GM18511 (cell line): ENCODE measurements around the gene C17orf113.
"Not testable (repeated sequence)": the region's sequence is repeated elsewhere in the genome, so short reads cannot be mapped to it uniquely, and the experiment has no call there.

Experiments used
- ATAC-seq: cut with Tn5 transposase; IDR thresholded peaks from one replicate; pipeline ENCODE4 v1.9.1; 2021; ENCODE audit warnings: mild to moderate bottlenecking, moderate library complexity; ENCODE audit not compliant: unreplicated experiment

Gene C17orf113

DNA sequence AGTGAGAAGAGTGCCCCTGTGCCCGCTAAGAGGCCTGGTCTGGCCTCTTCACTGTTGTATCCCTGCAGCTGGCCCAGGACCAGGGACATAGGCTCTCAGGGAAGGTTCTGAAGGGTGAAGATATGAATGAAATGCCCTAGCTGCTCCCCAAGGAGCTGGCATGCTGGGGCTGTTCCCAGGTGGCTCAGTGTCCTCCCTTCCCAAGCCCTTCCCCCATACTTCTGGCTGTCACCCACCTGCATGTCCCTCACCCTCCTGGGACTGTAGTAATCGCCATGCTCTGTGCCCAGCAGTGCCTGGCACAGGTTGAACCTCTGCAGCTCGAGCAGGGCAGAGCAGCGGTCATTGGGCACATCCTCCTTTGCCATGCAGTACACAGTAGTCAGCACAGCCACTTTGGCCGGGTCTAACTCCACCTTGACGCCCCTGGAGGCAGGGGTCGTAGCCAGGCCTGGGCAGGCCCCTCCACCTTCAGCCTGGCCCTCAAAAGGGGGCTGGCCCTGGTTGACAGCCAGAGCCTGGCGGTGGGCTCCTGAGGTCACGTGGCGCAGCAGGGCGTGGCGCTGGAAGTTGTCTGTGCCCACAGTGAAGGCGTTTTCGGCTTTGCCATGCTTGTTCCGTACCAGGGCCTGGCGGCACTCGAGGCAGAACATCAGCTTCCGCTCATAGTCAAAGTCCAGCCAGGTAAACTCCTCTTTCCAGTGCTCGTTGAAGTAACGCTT, 7.6 kb downstream of the C17orf113 start:
- no peak for ATAC-seq

DNA sequence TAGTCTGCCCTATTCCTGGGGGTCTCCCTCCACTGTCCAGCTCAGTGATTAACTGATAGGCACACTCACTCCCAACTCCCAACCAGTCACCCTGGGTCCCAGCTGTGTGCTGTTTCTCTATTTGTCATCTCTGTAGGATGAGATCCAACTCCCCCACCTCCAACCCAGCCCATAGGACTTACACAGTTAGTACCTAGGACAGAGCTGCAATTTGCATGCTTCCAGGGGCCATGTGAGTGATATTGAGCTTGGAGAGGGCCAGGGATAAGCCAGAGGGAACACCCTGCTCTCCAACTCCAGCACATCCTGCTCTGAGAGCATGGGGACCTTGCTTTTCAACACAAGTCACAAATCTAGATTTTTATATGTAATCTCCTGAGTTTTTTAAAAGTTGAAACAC, 8.8 kb downstream of the C17orf113 start:
- ATAC-seq: no peak

GRCh38 chr17:42040818-42041217, 9.6 kb downstream of the C17orf113 start:
- ATAC-seq: no peak

DNA sequence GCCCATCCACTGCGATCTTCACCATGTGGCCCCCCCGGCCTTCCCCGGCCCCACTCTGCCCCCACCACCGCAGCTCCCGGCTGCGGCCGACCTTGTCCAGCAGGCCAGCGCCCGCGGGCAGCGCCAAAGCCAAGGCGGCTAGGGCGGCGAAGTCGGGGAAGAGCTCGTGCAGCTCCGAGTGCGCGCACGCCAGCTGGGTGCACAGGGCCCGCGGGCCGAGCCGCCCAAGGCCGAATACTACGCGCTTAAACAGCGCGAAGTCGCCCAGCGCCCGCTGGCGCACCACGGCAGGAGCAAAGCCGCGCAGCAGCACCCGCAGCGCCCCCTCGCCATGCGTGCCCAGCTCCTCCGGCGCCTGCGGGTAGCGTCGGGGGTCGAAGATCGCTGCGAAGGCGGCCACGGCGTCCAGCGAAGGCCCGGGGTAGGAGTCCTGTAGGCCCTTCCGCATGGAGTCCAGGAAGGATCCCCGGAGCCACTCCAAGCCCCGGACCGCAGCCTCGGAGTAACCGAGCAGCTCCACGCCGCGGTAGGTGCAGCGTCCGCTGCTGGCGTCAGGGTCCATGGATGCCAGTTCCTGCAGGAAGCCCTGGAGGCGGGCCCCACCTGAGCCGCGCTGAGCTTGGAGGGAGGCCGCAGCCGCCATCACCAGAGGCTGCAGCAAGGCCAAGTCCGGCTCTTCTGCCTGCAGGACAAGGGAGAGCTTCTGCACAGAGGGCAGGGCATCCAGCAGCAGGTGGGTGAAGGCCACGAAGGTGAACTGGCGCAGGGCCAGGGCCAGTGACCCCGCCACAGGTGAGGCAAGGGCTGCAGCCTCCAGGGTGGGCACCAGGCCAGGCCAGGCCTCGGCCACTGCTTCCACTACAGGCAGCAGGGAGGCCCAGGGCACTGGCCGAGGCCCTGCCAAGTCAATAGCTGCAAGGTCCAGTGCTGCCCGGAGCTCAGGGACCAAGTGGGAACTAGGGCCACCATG, 10.3 kb downstream of the C17orf113 start:
- ATAC-seq: no peak

- ATAC-seq: no peak
Measured at GRCh38 chr17:42038221-42038973, 12.0 kb downstream of the C17orf113 start.

DNA sequence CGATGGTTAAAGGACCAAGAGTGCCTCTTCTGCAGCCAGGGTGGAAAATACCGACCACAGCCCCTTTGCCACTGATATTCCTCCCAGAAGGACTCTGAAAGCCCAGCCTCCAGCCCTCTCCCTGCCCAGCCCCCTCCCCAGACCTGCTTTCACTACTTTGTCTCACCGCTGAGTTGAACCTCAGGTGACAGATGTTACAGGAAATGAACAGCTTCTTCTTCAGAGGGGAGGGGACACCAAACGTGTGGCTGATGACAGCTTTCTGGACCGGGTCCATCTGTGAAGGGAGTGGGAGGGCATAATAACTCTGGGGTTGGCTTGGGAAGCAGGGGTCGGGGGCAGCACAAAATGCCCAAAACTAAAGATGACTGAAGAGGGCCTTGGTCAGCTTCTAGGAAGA, 16.3 kb downstream of the C17orf113 start:
- ATAC-seq: no peak

GRCh38 chr17:42031584-42031983, 18.8 kb downstream of the C17orf113 start:
- ATAC-seq: no peak

DNA sequence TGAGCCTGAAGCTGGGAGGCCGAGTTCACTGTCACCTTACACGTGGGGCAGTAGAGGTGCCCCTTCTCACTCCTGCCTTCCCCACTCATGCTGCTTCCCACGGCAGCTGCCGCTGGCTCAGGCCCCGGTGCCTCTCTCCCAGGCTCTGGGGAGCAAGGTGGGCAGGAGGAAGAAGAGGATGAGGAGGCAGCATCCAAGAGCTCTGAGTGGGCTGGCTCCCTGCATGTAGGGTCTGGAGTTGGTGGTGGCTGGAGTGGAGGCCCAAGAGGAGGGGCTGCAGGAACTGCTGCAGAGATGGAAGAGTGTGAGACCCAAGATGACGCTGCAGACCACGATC, 21.6 kb downstream of the C17orf113 start:
- no peak for ATAC-seq

DNA sequence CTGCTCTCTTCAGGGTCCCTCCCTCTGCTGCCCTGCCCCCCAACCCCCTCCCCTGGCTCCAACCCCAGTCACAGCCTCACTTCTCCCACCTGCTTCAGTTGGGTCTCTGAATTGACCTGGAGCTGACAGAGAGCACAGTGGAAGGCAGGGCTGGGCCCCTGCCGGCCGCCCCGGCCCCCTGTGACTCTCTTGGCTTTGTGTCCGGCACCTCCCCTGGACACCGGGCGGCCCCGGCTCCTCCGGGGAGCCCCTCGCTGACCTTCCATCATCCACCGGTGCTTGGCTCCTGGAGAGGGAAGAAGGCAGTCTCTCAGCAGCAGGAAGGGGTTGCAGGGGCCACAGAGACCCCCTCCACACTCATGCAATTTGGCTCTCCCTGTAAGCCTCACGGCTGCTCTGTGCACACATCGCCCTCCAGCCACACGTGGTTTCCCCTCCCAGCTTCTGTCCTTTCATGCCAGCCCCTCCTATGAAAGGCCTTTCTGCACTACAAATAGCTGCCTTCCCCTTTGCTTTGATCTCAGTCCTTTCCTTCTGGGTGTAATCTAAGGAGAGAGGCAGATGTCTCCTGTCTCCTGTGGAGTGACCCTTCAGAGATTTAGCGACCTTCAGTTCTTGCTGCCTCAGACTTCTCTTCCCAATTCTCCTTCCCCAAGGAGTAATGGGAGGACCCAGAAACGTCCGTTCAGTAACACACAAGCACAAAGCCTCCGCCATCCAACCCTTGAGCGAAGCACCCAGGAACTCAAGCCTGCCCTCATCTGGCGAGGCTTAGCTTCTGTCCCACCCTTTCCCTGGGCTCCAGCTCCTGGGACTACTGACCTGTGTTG, 22.2 kb downstream of the C17orf113 start:
- no peak for ATAC-seq

DNA sequence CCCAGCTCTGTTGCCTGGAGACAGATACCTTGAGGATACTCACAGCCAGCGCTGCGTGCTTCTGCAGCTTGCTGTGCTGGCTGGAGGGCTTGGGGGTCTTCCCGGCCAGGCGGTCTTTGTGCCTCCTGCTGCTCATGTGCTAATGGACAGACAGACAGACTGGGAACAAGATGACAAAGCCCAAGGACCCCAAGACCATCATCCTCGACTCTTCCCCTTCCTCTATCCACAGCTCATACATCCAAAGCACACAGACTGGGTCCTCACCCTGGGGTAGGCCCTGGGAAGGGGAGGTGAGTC, 22.9 kb downstream of the C17orf113 start:
- ATAC-seq: no peak

- no peak for ATAC-seq
Measured at GRCh38 chr17:42026857-42027589, 23.4 kb downstream of the C17orf113 start.

DNA sequence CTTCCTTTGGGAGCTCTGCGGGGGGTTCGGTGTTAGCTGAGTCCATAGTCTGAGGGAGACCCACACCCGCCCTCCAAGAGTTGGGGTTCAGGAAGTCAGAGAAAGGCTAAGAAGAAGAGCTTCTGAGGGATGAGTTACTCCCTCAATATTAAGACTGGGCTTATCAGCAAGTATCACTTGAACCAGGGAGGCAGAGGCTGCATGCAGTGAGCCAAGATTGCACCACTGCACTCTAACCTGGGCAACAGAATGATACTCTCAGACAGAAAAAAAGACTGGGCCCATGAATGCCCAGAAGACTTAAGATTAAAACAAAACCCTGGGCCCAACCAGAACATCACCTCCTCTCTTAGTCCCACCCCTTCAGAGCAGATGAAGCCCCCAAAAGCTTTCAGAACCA, 24.5 kb downstream of the C17orf113 start:
- no peak for ATAC-seq

DNA sequence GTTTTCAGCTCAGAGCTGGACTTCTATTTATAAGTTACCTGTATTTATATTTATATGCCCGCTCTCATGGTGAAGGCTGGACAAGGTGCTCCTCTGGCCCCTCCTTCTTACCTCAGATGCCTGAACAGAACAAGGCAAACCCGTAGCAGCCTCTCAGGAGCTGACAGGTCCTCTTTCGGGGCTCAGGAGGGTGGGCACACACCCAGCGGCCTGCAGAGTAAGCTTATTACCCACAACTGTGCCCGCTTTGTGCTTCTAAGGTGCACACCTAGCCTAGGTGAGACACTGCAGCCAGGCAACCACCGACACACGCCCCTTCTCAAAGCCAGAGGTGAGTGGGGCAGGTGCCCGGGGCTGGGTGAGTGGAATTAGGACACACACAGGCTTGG, 25.2 kb downstream of the C17orf113 start:
- ATAC-seq: no peak

DNA sequence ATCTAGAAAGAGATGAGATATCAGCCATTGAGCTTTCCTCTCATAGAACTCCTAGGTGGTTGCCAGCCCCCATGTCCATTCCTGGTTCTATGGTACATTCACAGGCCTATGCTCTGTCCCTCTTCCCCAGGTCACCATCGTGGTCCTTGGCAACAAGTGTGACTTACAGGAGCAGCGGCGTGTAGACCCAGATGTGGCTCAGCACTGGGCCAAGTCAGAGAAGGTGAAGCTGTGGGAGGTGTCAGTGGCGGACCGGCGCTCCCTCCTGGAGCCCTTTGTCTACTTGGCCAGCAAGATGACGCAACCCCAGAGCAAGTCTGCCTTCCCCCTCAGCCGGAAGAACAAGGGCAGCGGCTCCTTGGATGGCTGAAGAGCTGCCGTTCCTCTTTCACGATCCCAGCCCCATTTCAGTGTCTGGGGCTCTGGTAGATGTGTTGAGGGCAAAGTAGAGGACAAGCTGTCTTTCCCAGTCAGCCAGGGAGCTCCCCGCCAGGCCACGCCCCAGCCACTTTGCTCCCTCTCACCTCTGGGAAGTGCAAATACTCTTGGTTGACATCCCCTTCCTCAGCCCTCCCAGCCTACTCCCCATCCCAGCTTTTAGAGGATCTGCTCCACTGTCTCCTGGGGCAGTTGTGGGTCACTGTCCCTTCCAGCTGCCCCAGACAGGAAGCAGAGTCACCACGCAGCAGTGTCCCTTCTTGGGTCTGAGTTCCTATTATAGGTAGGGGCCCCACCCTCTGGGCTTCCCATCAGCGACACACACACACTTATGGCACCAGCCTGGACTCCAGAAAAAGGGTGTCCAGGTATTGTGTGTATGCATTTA, 26.7 kb downstream of the C17orf113 start:
- ATAC-seq: no peak

GRCh38 chr17:42020845-42021244, 29.6 kb downstream of the C17orf113 start:
- ATAC-seq: not testable (repeated sequence)

DNA sequence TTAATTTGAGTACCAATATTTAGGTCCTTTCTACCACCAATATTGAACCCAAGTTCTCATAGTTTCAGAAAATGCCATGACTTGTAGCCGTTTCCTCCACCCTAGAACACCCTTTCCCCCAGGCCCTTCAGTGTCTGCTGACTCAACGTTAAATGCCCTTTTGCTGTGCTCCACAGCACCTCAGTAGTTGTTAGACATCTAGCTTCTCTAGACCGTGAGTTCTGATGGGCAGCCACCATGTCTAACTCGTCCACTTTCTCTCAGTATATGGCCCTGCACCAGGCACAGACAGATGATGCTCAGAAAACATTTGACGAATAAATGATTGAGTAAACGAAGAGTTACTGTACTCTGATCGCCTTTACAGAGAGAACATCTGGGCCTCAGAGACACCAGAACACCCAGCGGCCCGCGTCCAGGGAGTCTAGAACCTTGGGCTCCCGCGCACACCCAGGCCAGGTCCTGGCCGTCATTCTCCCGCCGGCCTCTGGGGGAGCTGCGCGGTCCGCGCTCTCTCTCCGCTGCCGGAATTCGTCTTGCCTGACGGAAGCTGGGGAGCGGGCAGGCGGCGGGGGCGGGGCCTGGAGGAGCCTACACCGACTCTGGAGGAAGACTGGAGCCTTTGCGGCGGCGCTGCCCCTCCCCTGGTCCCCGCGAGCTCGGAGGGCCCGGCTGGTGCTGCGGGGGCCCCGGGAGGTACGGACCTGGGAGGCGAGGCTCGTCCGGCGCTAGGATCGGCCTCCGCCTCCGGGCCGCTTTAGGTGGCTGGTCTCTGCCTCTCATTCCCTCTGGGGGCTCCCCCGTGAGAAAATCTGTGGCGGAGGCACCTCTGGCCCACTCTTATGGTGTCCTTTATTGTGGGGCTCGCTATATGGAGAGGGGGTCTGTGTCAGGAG, 30.6 kb downstream of the C17orf113 start, which contains the start of gene NKIRAS2:
NKIRAS2 (plus strand) TSS at position 582 of the 896 bp plus-strand sequence. CDS start 1,488 bp downstream, outside the sequence.
- peak; percentile 58 for ATAC-seq

- ATAC-seq: no peak
Measured at GRCh38 chr17:42018988-42019387, 31.4 kb downstream of the C17orf113 start.

DNA sequence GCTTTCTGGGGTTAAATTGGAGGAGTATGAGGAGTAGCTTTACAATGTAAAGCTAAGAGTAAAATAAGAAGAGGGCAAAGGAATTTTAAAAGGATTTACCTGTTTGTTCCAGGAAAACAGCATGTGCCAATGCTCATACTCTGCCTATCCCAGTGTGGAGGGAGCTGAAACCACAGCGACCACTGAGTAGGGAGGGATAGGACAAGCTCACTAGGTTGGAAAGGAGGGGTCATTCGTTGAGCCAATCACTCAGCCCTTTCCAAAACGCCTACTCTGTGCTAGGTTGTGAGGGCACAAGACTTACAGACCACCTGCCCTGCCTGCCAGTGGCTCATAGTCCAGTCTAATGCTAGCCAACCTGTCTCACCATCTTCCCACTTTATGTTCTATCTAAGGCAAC, 32.1 kb downstream of the C17orf113 start:
- no peak for ATAC-seq
